Adrenal gland (tissue), 12 donors: ENCODE measurements around the gene CCSER1. TPM values are rescaled to one million over a fixed set of nuclear protein-coding genes. Genes with fewer than 3 reads are reported as not detected.

ENCODE experiments used
- DNase-seq, 7 donors: peaks; one replicate each; pipeline ENCODE4 v3.0.0-alpha.2; 2019 to 2020
- H3K27ac ChIP-seq, 5 donors: fragments of 200-600 bp; sonication (generic) in 4 of 5; 1 replicate in 3 of 5; 2 replicates in 2 of 5; pipeline versions ENCODE4 v1.5.1 to v1.8.0; 2016 to 2020; ENCODE audit warnings: mild to moderate bottlenecking in 1 of 5
- H3K27me3 ChIP-seq: fragments of 200-600 bp; 2 replicates; pipeline ENCODE4 v1.8.0; 2021
- H3K36me3 ChIP-seq, 2 donors: fragments of 200-600 bp; replicated peaks in 1 of 2; 1 replicate in 1 of 2; 2 replicates in 1 of 2; pipeline versions ENCODE4 v1.5.1 to v1.8.0; 2018 to 2022
- H3K4me1 ChIP-seq, 2 donors: fragments of 200-600 bp; replicated peaks in 1 of 2; 1 replicate in 1 of 2; 2 replicates in 1 of 2; pipeline versions ENCODE4 v1.5.1 to v1.8.0; 2018 to 2021
- H3K4me3 ChIP-seq, 4 donors: fragments of 200-600 bp; sonication (generic) in 3 of 4; one replicate each; pipeline ENCODE4 v1.5.1; 2016 to 2018
- H3K9me3 ChIP-seq, 3 donors: fragments of 200-600 bp; sonication (generic) in 1 of 3; replicated peaks in 1 of 3; 1 replicate in 2 of 3; 2 replicates in 1 of 3; pipeline versions ENCODE4 v1.5.1 to v1.8.0; 2016 to 2021
- CTCF ChIP-seq, 6 experiments: fragments of 450-650 bp in 4 of 6; fragments of 200-600 bp in 2 of 6; sonication (generic) in 1 of 6; IDR thresholded peaks; 1 replicate in 5 of 6; 2 replicates in 1 of 6; pipeline versions ENCODE4 v1.5.1 to v1.8.0; 2016 to 2021; ENCODE audit warnings: antibody characterized with exemption in 6 of 6, mild to moderate bottlenecking in 2 of 6, moderate library complexity in 1 of 6
- POLR2A ChIP-seq, 2 donors: fragments of 450-650 bp; IDR thresholded peaks; one replicate each; pipeline ENCODE4 v1.6.1; 2017; ENCODE audit warnings: antibody characterized with exemption in 2 of 2, mild to moderate bottlenecking in 2 of 2, moderate library complexity in 1 of 2
- WGBS, 4 donors: extraction: QIAGEN DNeasy Blood & Tissue Kit in 2 of 4; methylation state at CpG; one replicate each; pipeline versions ENCODE4 v1.1.5 to v1.1.7; 2013 to 2017; 5-methylcytosine and 5-hydroxymethylcytosine counted together
- intact Hi-C, 2 donors: fragments of 100-400 bp; cut with DNase I; formaldehyde crosslinking; loops; one replicate each; pipeline versions ENCODE4 v1.14.1 to v1.15.0; 2022 to 2023
- polyA plus RNA-seq, 3 donors: library from polyadenylated mRNA; stranded (reverse); fragments of 200-250 nt in 2 of 3; fragments of 350-450 nt in 1 of 3; fragmentation: Illumina TruSeq in 1 of 3; extraction: RNeasy Lipid Tissue Mini Kit (QIAGEN cat#74804) in 1 of 3; gene quantifications; one replicate each; pipeline ENCODE4 v1.2.3, GENCODE V29; 2013 to 2014
- total RNA-seq, 9 donors: library from RNA; depleted of rRNA in 4 of 9; stranded (reverse); fragments of >200 nt in 4 of 9; fragments of 120-200 nt in 1 of 9; fragmentation: NEBNext Ultra II Directional in 1 of 9; extraction: Animal tissue kit (Norgen Biotek cat#: 25700) in 1 of 9; gene quantifications; one replicate each; pipeline versions ENCODE4 v1.1.0 to v1.2.4, GENCODE V29; 2013 to 2023
- donor health status: healthy with polysubstance abuse.
- donor health status: Bipolar disorder and iron deficiency.
- donor health status: DM: yes; HTN: yes; CAD: no.
- donor health status: DM: no; HTN: no; CAD: no.
- donor health status: DM: no; HTN: no; CAD: no.
- donor health status: DM: yes; HTN: yes; CAD: no.

CCSER1 gene
- total and polyA plus RNA-seq, 12 donors = 0.14 to 11.7 (median 2.3) TPM; not detected in 1

- Histone ChIP-seq H3K36me3 (no peaks in the 10 kb centered on the region), H3K27me3 (no peaks in the 10 kb centered on the region), H3K4me3 (no peak overlapping the region), H3K4me1 (no peaks in the 10 kb centered on the region), H3K27ac (no peak overlapping the region), H3K9me3 (no peaks in the 10 kb centered on the region)
- DNase-seq = no peak
- 72 to 93% (median 88%) methylated on average over 1 of the region's 1 CpG for WGBS, 4 donors
- no peak for TF ChIP-seq CTCF (IDR thresholded peaks at IDR 0.05)
- no peak for TF ChIP-seq POLR2A (IDR thresholded peaks at IDR 0.05)
- intact Hi-C loops = no loop called here
Observed at GRCh38 chr4:91485415-91485814, 1358.2 kb downstream of the CCSER1 start.

GRCh38 chr4:91488946-91489345, 1361.8 kb downstream of the CCSER1 start:
- TF ChIP-seq POLR2A (IDR thresholded peaks at IDR 0.05) = no peak
- TF ChIP-seq CTCF (IDR thresholded peaks at IDR 0.05) = no peak
- 78 to 92% (median 89%) methylated on average over 2 of the region's 2 CpGs for WGBS, 4 donors
- no peaks in the 10 kb centered on the region for H3K4me1 ChIP-seq

GRCh38 chr4:91497892-91498291, 1370.7 kb downstream of the CCSER1 start:
- Histone ChIP-seq H3K27me3 (no peaks in the 10 kb centered on the region), H3K9me3 (no peaks in the 10 kb centered on the region), H3K4me1 (no peaks in the 10 kb centered on the region), H3K36me3 (no peaks in the 10 kb centered on the region), H3K27ac (no peak overlapping the region), H3K4me3 (no peak overlapping the region)
- 74 to 77% (median 75%) methylated on average over 4 of the region's 4 CpGs for WGBS, 4 donors
- intact Hi-C loops = no loop called here
- no peak for DNase-seq
- TF ChIP-seq CTCF (IDR thresholded peaks at IDR 0.05) (no peak), POLR2A (IDR thresholded peaks at IDR 0.05) (no peak)

More at GRCh38 chr4:91488946-91489345, 1361.8 kb downstream of the CCSER1 start:
- intact Hi-C loops = no loop called here
- H3K9me3 ChIP-seq = no peaks in the 10 kb centered on the region
- no peak overlapping the region for H3K27ac ChIP-seq
- H3K27me3 ChIP-seq = no peaks in the 10 kb centered on the region
- no peak overlapping the region for H3K4me3 ChIP-seq
- DNase-seq = no peak
- no peaks in the 10 kb centered on the region for H3K36me3 ChIP-seq

GRCh38 chr4:91502365-91502764, 1375.2 kb downstream of the CCSER1 start:
- H3K27ac ChIP-seq = no peak overlapping the region
- DNase-seq = no peak
- intact Hi-C loops = no loop called here

More at GRCh38 chr4:91502365-91502764, 1375.2 kb downstream of the CCSER1 start:
- TF ChIP-seq CTCF (IDR thresholded peaks at IDR 0.05) = no peak
- no peak for TF ChIP-seq POLR2A (IDR thresholded peaks at IDR 0.05)
- H3K27me3 ChIP-seq = no peaks in the 10 kb centered on the region
- H3K9me3 ChIP-seq = no peaks in the 10 kb centered on the region
- H3K36me3 ChIP-seq = no peaks in the 10 kb centered on the region
- H3K4me3 ChIP-seq = no peak overlapping the region
- no peaks in the 10 kb centered on the region for H3K4me1 ChIP-seq
